T-helper 1 cell treated with Interleukin-12 subunit alpha and Interleukin-12 subunit beta and Interleukin-4 antibody, amounts not matched to agents 30 ng/mL and 1 ng/mL, for 36 hours (primary cell): ENCODE results near the gene ATG9A. TPM values are rescaled to one million over a fixed set of nuclear protein-coding genes. Genes with fewer than 3 reads are reported as not detected.

Experiments
- intact Hi-C: fragments of 100-400 bp; cut with micrococcal nuclease; formaldehyde crosslinking; loops from one replicate; pipeline ENCODE4 v1.15.1; 2024
- total RNA-seq: library from RNA; stranded (reverse); gene quantifications from 2 replicates; pipeline ENCODE4 v1.2.3, GENCODE V29; 2022

Gene ATG9A
- total RNA-seq, 1 donor from 2014 or later: 63.0 TPM

- intact Hi-C loops: loop anchor here (2.0 to 5.0 kb wide), 4 partner anchors 363 to 963 kb away; partner anchors contain the start of genes ARPC2, CHPF, CTDSP1 and RNF25
Observed at GRCh38 chr2:219179601-219180465, 49.6 kb downstream of the ATG9A start.

GRCh38 chr2:219178377-219179175 is 50.9 kb downstream of the ATG9A start:
- intact Hi-C loops: loop anchor here (1.0 to 5.0 kb wide), 10 partner anchors 28 to 961 kb away; partner anchors contain the start of genes ANKZF1, ARPC2, ATG9A and CHPF

- intact Hi-C loops: loop anchor here (1.0 to 5.0 kb wide), 20 partner anchors 17 to 960 kb away; partner anchors contain the start of genes AAMP, ABCB6, ANKZF1 and ARPC2
Observed at GRCh38 chr2:219177552-219178376, 51.7 kb downstream of the ATG9A start, which contains the start of gene RETREG2. RETREG2 (plus strand) TSS chr2:219178275; CDS start chr2:219178353, 78 bp downstream.

- intact Hi-C loops: loop anchor here (1.0 to 5.0 kb wide), 14 partner anchors 17 to 960 kb away; partner anchors contain the start of genes AAMP, ABCB6, ARPC2 and CNOT9
Observed at GRCh38 chr2:219176818-219177551, 52.5 kb downstream of the ATG9A start, which contains the start of gene CNPPD1. CNPPD1 (minus strand) TSS chr2:219176925; CDS start chr2:219176828, 97 bp downstream.

- intact Hi-C loops: loop anchor here (1.0 to 5.0 kb wide), 9 partner anchors 43 to 959 kb away; partner anchors contain the start of genes ABCB6, ARPC2, CNOT9 and CTDSP1
Observed at GRCh38 chr2:219175928-219176817, 53.3 kb downstream of the ATG9A start.

GRCh38 chr2:219175486-219175885 is 54.0 kb downstream of the ATG9A start:
- intact Hi-C loops: loop anchor here (5.0 kb wide), 3 partner anchors 503 to 958 kb away; partner anchors contain the start of genes ARPC2, CTDSP1, RNF25 and STK36

GRCh38 chr2:219174801-219175200 is 54.6 kb downstream of the ATG9A start:
- intact Hi-C loops: loop anchor here (5.0 kb wide), 3 partner anchors 502 to 958 kb away; partner anchors contain the start of genes ARPC2, CTDSP1, RNF25 and STK36

- intact Hi-C loops: no loop called here
Observed at GRCh38 chr2:219174146-219174545, 55.3 kb downstream of the ATG9A start.

GRCh38 chr2:219173176-219173575 is 56.3 kb downstream of the ATG9A start:
- intact Hi-C loops: no loop called here

GRCh38 chr2:219172231-219173154 is 56.9 kb downstream of the ATG9A start:
- intact Hi-C loops: no loop called here

GRCh38 chr2:219171231-219171651 is 58.2 kb downstream of the ATG9A start:
- intact Hi-C loops: loop anchor here (1.0 kb wide), 3 partner anchors 11 to 127 kb away; partner anchors contain the start of gene NHEJ1

- intact Hi-C loops: no loop called here
Observed at GRCh38 chr2:219169930-219170654, 59.3 kb downstream of the ATG9A start, which contains the start of gene SLC23A3. SLC23A3 (minus strand) TSS chr2:219170029; CDS start chr2:219169984, 45 bp downstream.
